GM19455 (cell line): ENCODE measurements around the gene TMEM54.

Source experiments
- ATAC-seq: cut with Tn5 transposase; IDR thresholded peaks from one replicate; pipeline ENCODE4 v1.9.1; 2021; ENCODE audit not compliant: unreplicated experiment

TMEM54 gene

GRCh38 chr1:32895325-32896215, 5.6 kb downstream of the TMEM54 start:
- ATAC-seq: no peak

- no peak for ATAC-seq
Observed at GRCh38 chr1:32894681-32895080, 6.5 kb downstream of the TMEM54 start.

- ATAC-seq: no peak
Observed at GRCh38 chr1:32894019-32894600, 7.1 kb downstream of the TMEM54 start.

- ATAC-seq: no peak
Observed at GRCh38 chr1:32893198-32894018, 7.8 kb downstream of the TMEM54 start.

- no peak for ATAC-seq
Observed at GRCh38 chr1:32892368-32893197, 8.6 kb downstream of the TMEM54 start.

GRCh38 chr1:32891630-32892029, 9.6 kb downstream of the TMEM54 start:
- ATAC-seq: no peak

- ATAC-seq: no peak
Observed at GRCh38 chr1:32891241-32891570, 10.0 kb downstream of the TMEM54 start.

- ATAC-seq: no peak
Observed at GRCh38 chr1:32890516-32891240, 10.5 kb downstream of the TMEM54 start.

GRCh38 chr1:32889731-32890278, 11.4 kb downstream of the TMEM54 start:
- no peak for ATAC-seq

GRCh38 chr1:32888677-32889420, 12.3 kb downstream of the TMEM54 start:
- ATAC-seq: no peak

- no peak for ATAC-seq
Observed at GRCh38 chr1:32888134-32888533, 13.1 kb downstream of the TMEM54 start.

GRCh38 chr1:32887623-32888022, 13.6 kb downstream of the TMEM54 start:
- ATAC-seq: no peak

- no peak for ATAC-seq
Observed at GRCh38 chr1:32886828-32887414, 14.3 kb downstream of the TMEM54 start.

GRCh38 chr1:32886004-32886827, 15.0 kb downstream of the TMEM54 start, which contains the start of gene HPCA:
Gene HPCA (plus strand): TSS chr1:32886491. CDS start chr1:32888899, 2,408 bp downstream.
- ATAC-seq: no peak

- no peak for ATAC-seq
Observed at GRCh38 chr1:32885676-32886003, 15.5 kb downstream of the TMEM54 start.

GRCh38 chr1:32884726-32885125, 16.5 kb downstream of the TMEM54 start:
- ATAC-seq: no peak

GRCh38 chr1:32884032-32884372, 17.2 kb downstream of the TMEM54 start:
- ATAC-seq: no peak
